Measurements from ENCODE around the gene CDH4.

CDH4 gene

GRCh38 chr20:61731363-61732181, 479.5 kb downstream of the CDH4 start:
- no peak for DNase-seq

- DNase-seq: no peak
Measured at GRCh38 chr20:61732511-61733210, 480.6 kb downstream of the CDH4 start.

- DNase-seq: no peak
Measured at GRCh38 chr20:61733216-61733615, 481.2 kb downstream of the CDH4 start.

GRCh38 chr20:61733891-61734732, 482.1 kb downstream of the CDH4 start:
- DNase-seq: no peak

- no peak for DNase-seq
Measured at GRCh38 chr20:61734733-61735502, 482.9 kb downstream of the CDH4 start.

- DNase-seq: no peak
Measured at GRCh38 chr20:61735503-61735785, 483.4 kb downstream of the CDH4 start.

- no peak for DNase-seq
Measured at GRCh38 chr20:61736001-61736635, 484.1 kb downstream of the CDH4 start.

- DNase-seq: no peak
Measured at GRCh38 chr20:61736751-61737310, 484.8 kb downstream of the CDH4 start.

GRCh38 chr20:61737346-61737745, 485.3 kb downstream of the CDH4 start:
- no peak for DNase-seq

- DNase-seq: no peak
Measured at GRCh38 chr20:61737812-61738443, 485.9 kb downstream of the CDH4 start.

GRCh38 chr20:61738601-61739069, 486.6 kb downstream of the CDH4 start:
- DNase-seq: no peak

- no peak for DNase-seq
Measured at GRCh38 chr20:61739086-61739831, 487.2 kb downstream of the CDH4 start.

- no peak for DNase-seq
Measured at GRCh38 chr20:61739832-61740118, 487.7 kb downstream of the CDH4 start.

GRCh38 chr20:61742097-61742825, 490.2 kb downstream of the CDH4 start:
- no peak for DNase-seq

GRCh38 chr20:61743606-61744005, 491.5 kb downstream of the CDH4 start:
- no peak for DNase-seq

GRCh38 chr20:61744691-61745396, 492.8 kb downstream of the CDH4 start:
- DNase-seq: no peak

GRCh38 chr20:61745397-61746146, 493.5 kb downstream of the CDH4 start:
- no peak for DNase-seq

- no peak for DNase-seq
Measured at GRCh38 chr20:61746147-61746646, 494.1 kb downstream of the CDH4 start.

- DNase-seq: no peak
Measured at GRCh38 chr20:61746781-61747180, 494.7 kb downstream of the CDH4 start.
